WTC11 (cell line): Measurements from ENCODE around the gene WDR76.

ENCODE experiments used
- ATF2 ChIP-seq: sonication (generic); formaldehyde crosslinking; IDR thresholded peaks from 2 replicates; pipeline ENCODE4 v1.8.1; 2022; ENCODE audit warnings: low read depth, missing genetic modification reagents, borderline replicate concordance
- ATF6 ChIP-seq: sonication (generic); formaldehyde crosslinking; IDR thresholded peaks from 2 replicates; pipeline ENCODE4 v1.8.1; 2023; ENCODE audit warnings: mild to moderate bottlenecking, missing genetic modification reagents
- CTCF ChIP-seq: fragments of 200-600 bp; IDR thresholded peaks from 2 replicates; pipeline ENCODE4 v1.8.0; 2022; ENCODE audit warnings: antibody characterized with exemption
- E2F5 ChIP-seq: sonication (generic); formaldehyde crosslinking; IDR thresholded peaks from 2 replicates; pipeline ENCODE4 v1.8.1; 2022; ENCODE audit warnings: mild to moderate bottlenecking, moderate library complexity, missing genetic modification reagents
- ETV6 ChIP-seq: sonication (generic); formaldehyde crosslinking; IDR thresholded peaks from 2 replicates; pipeline ENCODE4 v1.8.1; 2022; ENCODE audit warnings: mild to moderate bottlenecking, missing genetic modification reagents
- MAX ChIP-seq: sonication (generic); formaldehyde crosslinking; IDR thresholded peaks from 2 replicates; pipeline ENCODE4 v1.8.0; 2022; ENCODE audit warnings: mild to moderate bottlenecking, missing genetic modification reagents
- SMAD3 ChIP-seq: sonication (generic); formaldehyde crosslinking; IDR thresholded peaks from 2 replicates; pipeline ENCODE4 v1.8.0; 2022; ENCODE audit warnings: missing genetic modification reagents, mild to moderate bottlenecking, borderline replicate concordance

- TF ChIP-seq CTCF, result no peak
- TF ChIP-seq SMAD3 (CRISPR knock-in tag), result no peak
- no peak for TF ChIP-seq MAX (CRISPR knock-in tag)
- TF ChIP-seq ETV6, result no peak
- TF ChIP-seq E2F5 (CRISPR knock-in tag), result no peak
- TF ChIP-seq ATF6 (CRISPR knock-in tag), result no peak
- no peak for TF ChIP-seq ATF2 (CRISPR knock-in tag)
These were observed 18.3 kb upstream of the WDR76 start for GRCh38 chr15:43808435-43808950.
